Keratinocyte (primary cell): ENCODE data around the gene NAXD.

Experiments used
- CTCF ChIP-seq, 3 experiments: IDR thresholded peaks in 1 of 3; conservative IDR thresholded peaks in 1 of 3; optimal IDR thresholded peaks in 1 of 3; 2 replicates in 2 of 3; 3 replicates in 1 of 3; pipeline versions ENCODE3 to v1.5.1; 2011; ENCODE audit warnings: low read length in 3 of 3, mild to moderate bottlenecking in 3 of 3, moderate library complexity in 2 of 3, control low read depth in 1 of 3, inconsistent platforms in 1 of 3; ENCODE audit not compliant: insufficient read depth in 2 of 3; ENCODE audit errors: extremely low read depth in 1 of 3
- EZH2 ChIP-seq: IDR thresholded peaks from one replicate; pipeline ENCODE4 v1.6.1; 2012; ENCODE audit warnings: inconsistent platforms, mild to moderate bottlenecking, low read length, moderate library complexity

GRCh38 chr13:110600261-110600819, 15.0 kb upstream of the NAXD start:
- TF ChIP-seq CTCF (optimal IDR thresholded peaks at IDR 0.05 in 1 of 3, IDR thresholded peaks at IDR 0.05 in 1 of 3, conservative IDR thresholded peaks at IDR 0.05 in 1 of 3; ENCODE audit: extremely low read depth in 1 of 3, insufficient read depth in 2 of 3, low read length in 3 of 3) = no peak
- no peak for TF ChIP-seq EZH2
